Stimulated activated CD4-positive, alpha-beta T cell treated with anti-CD3 and anti-CD28 coated beads, Interleukin-2, amount 100 ng/mL, for 4 hours (primary cell): ENCODE measurements around the gene HINT1.

Source experiments
- DNase-seq: peaks from one replicate; pipeline ENCODE4 v3.0.0-alpha.2; 2020; ENCODE audit warnings: low read depth

Gene HINT1

DNA sequence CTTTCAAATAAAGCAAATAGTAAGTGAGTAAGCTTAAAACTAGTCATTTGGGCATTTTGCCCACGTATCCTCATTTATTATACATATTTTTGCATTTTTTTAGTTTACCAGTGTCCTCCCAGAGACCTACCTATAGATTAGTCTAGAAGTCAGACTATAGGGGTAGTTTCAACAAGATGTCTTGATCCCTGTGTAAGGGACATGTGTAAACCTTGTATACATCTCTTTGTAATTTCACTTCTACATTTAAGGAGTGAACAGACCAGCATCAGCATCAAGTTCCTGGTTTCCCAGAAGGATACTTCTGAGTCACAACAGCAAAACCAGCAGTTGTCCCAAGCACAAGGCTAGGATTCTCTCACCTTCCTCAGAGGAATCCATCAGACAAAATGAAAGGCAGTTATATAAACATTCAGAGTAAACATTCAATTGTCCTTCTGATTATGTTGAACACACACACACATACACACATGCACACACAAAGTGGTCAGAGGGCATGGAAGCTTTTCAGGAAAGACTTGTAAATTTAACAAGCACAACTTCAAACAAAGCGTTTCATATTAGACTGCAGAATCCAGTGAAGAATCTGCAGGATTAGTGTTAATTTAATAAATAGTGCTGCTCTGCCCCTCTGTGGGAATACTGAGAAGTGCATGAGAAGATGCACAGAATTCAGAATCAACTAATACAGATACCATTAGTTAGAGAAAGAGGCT is 55.4 kb downstream of the HINT1 start:
- DNase-seq: peak; percentile 22
